Breast epithelium (tissue), 4 donors: ENCODE measurements around the gene EP400. TPM values are rescaled to one million over a fixed set of nuclear protein-coding genes. Genes with fewer than 3 reads are reported as not detected.
A peak's percentile ranks its signal among the peaks of the same experiment; 100 is the strongest.

ENCODE experiments used
- DNase-seq, 2 donors: peaks; one replicate each; pipeline ENCODE4 v3.0.0-alpha.2; 2019; ENCODE audit warnings: low spot score in 2 of 2
- H3K27ac ChIP-seq, 2 donors: fragments of 200-600 bp; sonication (generic) in 1 of 2; one replicate each; pipeline ENCODE4 v1.5.1; 2016 to 2019; ENCODE audit warnings: mild to moderate bottlenecking in 1 of 2
- H3K27me3 ChIP-seq, 2 donors: fragments of 200-600 bp; sonication (generic) in 1 of 2; one replicate each; pipeline versions ENCODE4 v1.5.1 to v1.6.0; 2017 to 2019; ENCODE audit warnings: control low read depth in 1 of 2, mild to moderate bottlenecking in 1 of 2
- H3K36me3 ChIP-seq: fragments of 200-600 bp; one replicate; pipeline ENCODE4 v1.5.1; 2019
- H3K4me1 ChIP-seq, 2 donors: fragments of 200-600 bp; sonication (generic); one replicate each; pipeline ENCODE4 v1.5.1; 2016 to 2019; ENCODE audit warnings: control low read depth in 1 of 2
- H3K4me3 ChIP-seq, 3 donors: fragments of 200-600 bp; sonication (generic); 1 replicate in 2 of 3; 2 replicates in 1 of 3; pipeline ENCODE4 v1.5.1; 2016 to 2019; ENCODE audit warnings: mild to moderate bottlenecking in 3 of 3, moderate library complexity in 2 of 3
- H3K9me3 ChIP-seq, 2 donors: fragments of 200-600 bp; sonication (generic) in 1 of 2; one replicate each; pipeline ENCODE4 v1.5.1; 2016 to 2019; ENCODE audit warnings: control low read depth in 1 of 2
- CTCF ChIP-seq, 3 donors: fragments of 450-650 bp; IDR thresholded peaks; one replicate each; pipeline ENCODE4 v1.5.1; 2016 to 2017; ENCODE audit warnings: antibody characterized with exemption in 3 of 3, mild to moderate bottlenecking in 3 of 3, moderate library complexity in 3 of 3
- POLR2A ChIP-seq: fragments of 450-650 bp; IDR thresholded peaks from one replicate; pipeline ENCODE4 v1.6.1; 2016; ENCODE audit warnings: antibody characterized with exemption, mild to moderate bottlenecking, moderate library complexity
- POLR2AphosphoS5 ChIP-seq, 3 donors: sonication (generic); formaldehyde crosslinking; IDR thresholded peaks; one replicate each; pipeline ENCODE4 v1.6.1; 2017; ENCODE audit warnings: antibody characterized with exemption in 3 of 3
- intact Hi-C: fragments of 100-400 bp; cut with DNase I; formaldehyde crosslinking; loops from one replicate; pipeline ENCODE4 v1.15.1; 2023; ENCODE audit warnings: low total_unique reads
- total RNA-seq, 3 donors: library from RNA; depleted of rRNA; stranded (reverse); fragments of >200 nt; gene quantifications; one replicate each; pipeline ENCODE4 v1.1.0, GENCODE V29; 2016

Gene EP400
- total RNA-seq, 3 donors from 2014 or later, result 20.3 to 27.2 (median 24.4) TPM

- no peaks in the 10 kb centered on the region for H3K9me3 ChIP-seq
- H3K36me3 ChIP-seq, result no peaks in the 10 kb centered on the region
- H3K4me3 ChIP-seq, result no peak overlapping the region
- H3K27me3 ChIP-seq, result no peaks in the 10 kb centered on the region
- no peak for DNase-seq
- H3K27ac ChIP-seq, result no peak overlapping the region
- H3K4me1 ChIP-seq, result no peaks in the 10 kb centered on the region
- intact Hi-C loops, result no loop called here
- TF ChIP-seq POLR2A, result no peak
These were observed 27.0 kb upstream of the EP400 start for GRCh38 chr12:131922772-131923171.

GRCh38 chr12:131923260-131923659 lies 26.5 kb upstream of the EP400 start:
- Histone ChIP-seq H3K4me3 (no peak overlapping the region), H3K27ac (no peak overlapping the region), H3K9me3 (no peaks in the 10 kb centered on the region), H3K27me3 (no peaks in the 10 kb centered on the region), H3K36me3 (no peaks in the 10 kb centered on the region), H3K4me1 (no peaks in the 10 kb centered on the region)
- intact Hi-C loops, result no loop called here
- DNase-seq, result no peak
- no peak for TF ChIP-seq CTCF (IDR thresholded peaks at IDR 0.05)
- TF ChIP-seq POLR2AphosphoS5 (IDR thresholded peaks at IDR 0.05), result no peak
- TF ChIP-seq POLR2A, result no peak

GRCh38 chr12:131927110-131928079 lies 22.3 kb upstream of the EP400 start:
- Histone ChIP-seq H3K27me3 (no peaks in the 10 kb centered on the region), H3K4me3 (no peak overlapping the region), H3K4me1 (peaks cover 0 to 11% of the 10 kb centered on the region in 2 donors), H3K36me3 (no peaks in the 10 kb centered on the region), H3K9me3 (no peaks in the 10 kb centered on the region), H3K27ac (no peak overlapping the region)
- TF ChIP-seq CTCF (IDR thresholded peaks at IDR 0.05), result no peak
- TF ChIP-seq POLR2AphosphoS5 (IDR thresholded peaks at IDR 0.05), result no peak
- TF ChIP-seq POLR2A, result no peak
- no peak for DNase-seq
- intact Hi-C loops, result no loop called here

- TF ChIP-seq POLR2A (no peak), POLR2AphosphoS5 (IDR thresholded peaks at IDR 0.05) (no peak), CTCF (IDR thresholded peaks at IDR 0.05) (no peak)
- Histone ChIP-seq H3K4me3 (peak overlapping the region; percentile 64 to 81 (median 74)), H3K9me3 (no peaks in the 10 kb centered on the region), H3K27ac (peak overlapping the region; percentile 64 to 81), H3K4me1 (peaks cover 0 to 11% of the 10 kb centered on the region in 2 donors), H3K36me3 (no peaks in the 10 kb centered on the region), H3K27me3 (no peaks in the 10 kb centered on the region)
- no peak for DNase-seq
- intact Hi-C loops, result no loop called here
These were observed 21.5 kb upstream of the EP400 start for GRCh38 chr12:131928080-131928710.

- intact Hi-C loops, result no loop called here
- Histone ChIP-seq H3K36me3 (no peaks in the 10 kb centered on the region), H3K4me1 (peaks cover 0 to 11% of the 10 kb centered on the region in 2 donors), H3K27ac (peak within 1 kb of the TSS; percentile 64 to 81), H3K27me3 (no peaks in the 10 kb centered on the region), H3K4me3 (peak within 1 kb of the TSS; percentile 64 to 81 (median 74)), H3K9me3 (no peaks in the 10 kb centered on the region)
- TF ChIP-seq POLR2A, result no peak
- TF ChIP-seq POLR2AphosphoS5 (IDR thresholded peaks at IDR 0.05), result peak; percentile 68 to 87 (median 78)
- peak; percentile 86 to 94 for DNase-seq
These were observed 20.8 kb upstream of the EP400 start, which contains the start of gene PUS1 for GRCh38 chr12:131928711-131929580. Gene PUS1, plus strand, starts transcription at chr12:131929276. Its CDS starts 447 bp downstream, at chr12:131929723.
